SU-DHL-6 (cell line): ENCODE measurements around the gene CHRNA10.

Source experiments
- H2AFZ ChIP-seq: fragments of 200-600 bp; sonication (generic); 2 replicates; pipeline ENCODE4 v1.6.1; 2014; ENCODE audit warnings: low read depth, mild to moderate bottlenecking, moderate library complexity, mixed read lengths, antibody characterized with exemption, low read length; ENCODE audit not compliant: severe bottlenecking
- H3F3A ChIP-seq: fragments of 200-600 bp; shearing (Covaris generic); 2 replicates; pipeline ENCODE4 v1.6.0; 2016; ENCODE audit warnings: antibody characterized with exemption, mild to moderate bottlenecking; ENCODE audit not compliant: insufficient read depth
- H3K27ac ChIP-seq: fragments of 200-600 bp; sonication (generic); 2 replicates; pipeline ENCODE4 v1.5.1; 2016; ENCODE audit warnings: low read depth, mild to moderate bottlenecking, low read length, moderate library complexity, mixed read lengths
- H3K27me3 ChIP-seq: fragments of 200-600 bp; sonication (generic), shearing (Covaris generic); 2 replicates; pipeline ENCODE4 v1.6.0; 2014; ENCODE audit warnings: mild to moderate bottlenecking, low read length
- H3K36me3 ChIP-seq: fragments of 200-600 bp; sonication (generic); 2 replicates; pipeline ENCODE4 v1.6.1; 2014; ENCODE audit warnings: mild to moderate bottlenecking, low read length, mixed read lengths
- H3K4me2 ChIP-seq: fragments of 300-600, 200-600 bp; shearing (Covaris generic), sonication (generic); 2 replicates; pipeline ENCODE4 v1.6.0; 2014; ENCODE audit warnings: low read length, low read depth, mild to moderate bottlenecking; ENCODE audit not compliant: poor library complexity, severe bottlenecking
- H3K4me3 ChIP-seq: fragments of 200-600 bp; sonication (generic); 2 replicates; pipeline ENCODE4 v1.5.1; 2014; ENCODE audit warnings: antibody characterized with exemption, low read length, mild to moderate bottlenecking, mixed read lengths; ENCODE audit not compliant: insufficient read depth, poor library complexity, severe bottlenecking
- H3K79me2 ChIP-seq: fragments of 200-600 bp; sonication (generic); 2 replicates; pipeline ENCODE4 v1.6.1; 2014; ENCODE audit warnings: mild to moderate bottlenecking, low read length, moderate library complexity; ENCODE audit not compliant: insufficient read depth
- H3K9ac ChIP-seq: fragments of 200-600 bp; sonication (generic); 2 replicates; pipeline ENCODE4 v1.7.0; 2014; ENCODE audit warnings: mild to moderate bottlenecking, low read length
- H3K9me2 ChIP-seq: fragments of 200-600 bp; sonication (generic); replicated peaks from 2 replicates; pipeline ENCODE4 v1.6.1; 2014; ENCODE audit warnings: low read length; ENCODE audit not compliant: insufficient read depth
- H3K9me3 ChIP-seq: fragments of 200-600 bp; sonication (generic); 2 replicates; pipeline ENCODE4 v1.6.1; 2014; ENCODE audit warnings: low read length, mixed read lengths; ENCODE audit not compliant: insufficient read depth
- H4K20me1 ChIP-seq: fragments of 200-600 bp; sonication (generic); 2 replicates; pipeline ENCODE4 v1.6.1; 2014; ENCODE audit warnings: low read depth, mild to moderate bottlenecking, antibody characterized with exemption, low read length, moderate library complexity, mixed read lengths
- CTCF ChIP-seq: fragments of 200-600 bp; sonication (generic); IDR thresholded peaks from one replicate; pipeline ENCODE4 v1.5.1; 2017; ENCODE audit warnings: antibody characterized with exemption, mild to moderate bottlenecking, low read length, moderate library complexity; ENCODE audit not compliant: insufficient read depth, poor library complexity, severe bottlenecking
- EZH2phosphoT487 ChIP-seq: fragments of 200-600 bp; sonication (generic), shearing (Covaris generic); conservative IDR thresholded peaks from 2 replicates; pipeline ENCODE4 v1.6.1; 2018; ENCODE audit warnings: mild to moderate bottlenecking, antibody characterized with exemption, low read length, moderate library complexity, mixed read lengths

CHRNA10 gene

DNA sequence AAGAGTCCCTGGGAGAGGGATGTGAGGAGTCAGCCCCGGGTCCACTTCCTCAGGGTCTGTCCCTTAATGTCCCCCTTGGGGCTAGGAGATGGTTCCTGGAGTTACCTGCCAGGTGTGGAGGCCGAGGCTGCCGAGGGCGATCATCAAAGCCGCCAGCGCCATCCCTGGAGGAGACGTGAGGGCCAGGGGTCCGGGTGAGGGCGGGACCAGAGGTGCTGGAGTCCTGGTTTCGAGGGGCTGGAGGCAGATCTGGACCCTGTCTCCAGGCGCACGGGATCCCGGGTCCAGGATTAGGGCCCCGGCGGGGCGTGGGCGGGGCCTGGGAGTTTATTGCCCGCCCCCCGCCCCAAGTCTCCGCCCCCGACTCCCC lies 29.5 kb downstream of the CHRNA10 start, which contains the start of gene ART5:
Gene ART5, minus strand, starts transcription at position 292 of the 370 bp plus-strand sequence. Its CDS starts 130 bp downstream, at position 162.
- Histone ChIP-seq H3K9me3 (no peaks in the 10 kb centered on the region), H4K20me1 (no peaks in the 10 kb centered on the region), H3K27ac (no peak within 1 kb of the TSS), H3K4me2 (no peak within 1 kb of the TSS), H3K9ac (no peak within 1 kb of the TSS), H3K27me3 (no peaks in the 10 kb centered on the region), H3K9me2 (no peaks in the 10 kb centered on the region), H3K36me3 (no peaks in the 10 kb centered on the region), H3K79me2 (no peaks in the 10 kb centered on the region), H2AFZ (no peak within 1 kb of the TSS), H3F3A (no peaks in the 10 kb centered on the region), H3K4me3 (no peak within 1 kb of the TSS)
- TF ChIP-seq EZH2phosphoT487 (no peak), CTCF (no peak)

- Histone ChIP-seq H3K9ac (no peak overlapping the region), H2AFZ (no peak overlapping the region)
- TF ChIP-seq CTCF (no peak), EZH2phosphoT487 (no peak)
These were observed 30.0 kb downstream of the CHRNA10 start for GRCh38 chr11:3641191-3641590.

GRCh38 chr11:3639841-3640240 lies 31.3 kb downstream of the CHRNA10 start:
- no peak overlapping the region for H3K4me2 ChIP-seq
- no peaks in the 10 kb centered on the region for H3K36me3 ChIP-seq
- TF ChIP-seq CTCF = no peak
- no peak for TF ChIP-seq EZH2phosphoT487
- no peaks in the 10 kb centered on the region for H3F3A ChIP-seq
- H3K79me2 ChIP-seq = no peaks in the 10 kb centered on the region
- no peaks in the 10 kb centered on the region for H4K20me1 ChIP-seq
- H3K27me3 ChIP-seq = no peaks in the 10 kb centered on the region
- H3K9ac ChIP-seq = no peak overlapping the region
- H2AFZ ChIP-seq = no peak overlapping the region
- H3K4me3 ChIP-seq = no peak overlapping the region
- no peak overlapping the region for H3K27ac ChIP-seq
- no peaks in the 10 kb centered on the region for H3K9me3 ChIP-seq
- no peaks in the 10 kb centered on the region for H3K9me2 ChIP-seq

More at GRCh38 chr11:3641191-3641590, 30.0 kb downstream of the CHRNA10 start:
- Histone ChIP-seq H3K9me2 (no peaks in the 10 kb centered on the region), H3K36me3 (no peaks in the 10 kb centered on the region), H3K4me3 (no peak overlapping the region), H3K79me2 (no peaks in the 10 kb centered on the region), H3K27ac (no peak overlapping the region), H3F3A (no peaks in the 10 kb centered on the region), H4K20me1 (no peaks in the 10 kb centered on the region), H3K27me3 (no peaks in the 10 kb centered on the region), H3K4me2 (no peak overlapping the region), H3K9me3 (no peaks in the 10 kb centered on the region)
